WI38 (cell line): Measurements from ENCODE around the gene ELOF1.

Source experiments
- H3K4me3 ChIP-seq: 2 replicates; pipeline ENCODE4 v1.5.1; 2011; ENCODE audit warnings: low read depth, mild to moderate bottlenecking, control low read depth, low read length
- CTCF ChIP-seq: IDR thresholded peaks from 2 replicates; pipeline ENCODE4 v1.5.1; 2012; ENCODE audit warnings: low read depth, mild to moderate bottlenecking, control low read depth, low read length

The ELOF1 gene

GRCh38 chr19:11594084-11594483 lies 35.1 kb upstream of the ELOF1 start:
- TF ChIP-seq CTCF, result no peak

GRCh38 chr19:11587975-11588631 lies 29.1 kb upstream of the ELOF1 start:
- H3K4me3 ChIP-seq, result no peak overlapping the region
- TF ChIP-seq CTCF, result no peak

More at GRCh38 chr19:11594084-11594483, 35.1 kb upstream of the ELOF1 start:
- H3K4me3 ChIP-seq, result no peak overlapping the region

- peak; percentile 94 for TF ChIP-seq CTCF
- H3K4me3 ChIP-seq, result no peak overlapping the region
These were observed 28.4 kb upstream of the ELOF1 start for GRCh38 chr19:11587302-11587974.

GRCh38 chr19:11586331-11586730 lies 27.3 kb upstream of the ELOF1 start:
- no peak for TF ChIP-seq CTCF
- H3K4me3 ChIP-seq, result no peak overlapping the region

GRCh38 chr19:11581740-11582139 lies 22.7 kb upstream of the ELOF1 start:
- no peak for TF ChIP-seq CTCF
- no peak overlapping the region for H3K4me3 ChIP-seq

- no peak overlapping the region for H3K4me3 ChIP-seq
- no peak for TF ChIP-seq CTCF
These were observed 21.1 kb upstream of the ELOF1 start for GRCh38 chr19:11580116-11580515.
